NCI-H526 treated with DMSO at 0.1 percent for 48 hours (cell line): ENCODE results near the gene YPEL2.
"Not testable (repeated sequence)": the region's sequence is repeated elsewhere in the genome, so short reads cannot be mapped to it uniquely, and the experiment has no call there.

Experiments used
- DNase-seq: peaks from one replicate; lab custom pipeline; 2025; lab: John Stamatoyannopoulos, UW

The YPEL2 gene

DNA sequence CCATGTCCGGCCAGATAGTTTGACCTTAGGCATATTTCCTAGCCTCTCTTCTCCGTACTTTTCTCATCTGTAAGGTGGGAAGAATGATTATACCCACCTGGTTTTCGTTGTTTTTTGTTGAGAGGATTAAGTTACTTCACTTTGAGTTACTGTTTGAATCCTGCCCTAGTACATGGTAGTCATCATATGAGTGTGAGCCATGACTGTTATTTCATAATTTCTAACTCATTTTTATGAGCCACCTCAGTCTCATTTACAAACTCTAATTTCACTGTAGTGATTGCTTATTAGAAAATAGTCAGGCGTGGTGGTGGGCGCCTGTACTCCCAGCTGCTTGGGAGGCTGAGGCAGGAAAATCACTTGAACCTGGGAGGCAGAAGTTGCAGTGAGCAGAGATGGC is 45.1 kb downstream of the YPEL2 start:
- DNase-seq, result no peak

DNA sequence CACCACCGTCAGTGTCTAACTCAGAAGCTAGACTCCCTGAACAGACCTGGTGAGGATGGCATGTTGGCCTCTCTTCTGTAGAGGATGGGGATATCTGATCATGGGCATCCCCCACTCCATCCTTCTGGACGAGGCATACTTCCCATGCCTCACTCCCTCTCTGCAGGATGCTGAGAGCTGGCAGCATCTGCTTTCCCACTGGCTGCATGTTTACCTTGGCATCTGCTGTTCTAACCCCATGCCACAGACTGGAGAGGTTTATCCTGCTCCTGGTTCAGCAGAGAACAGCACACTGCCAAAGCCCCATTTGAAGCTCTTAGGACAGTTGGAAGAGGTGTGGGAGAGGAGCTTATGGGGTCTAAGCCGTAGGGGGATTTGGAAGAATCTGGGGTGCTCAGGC is 46.0 kb downstream of the YPEL2 start:
- DNase-seq, result no peak

DNA sequence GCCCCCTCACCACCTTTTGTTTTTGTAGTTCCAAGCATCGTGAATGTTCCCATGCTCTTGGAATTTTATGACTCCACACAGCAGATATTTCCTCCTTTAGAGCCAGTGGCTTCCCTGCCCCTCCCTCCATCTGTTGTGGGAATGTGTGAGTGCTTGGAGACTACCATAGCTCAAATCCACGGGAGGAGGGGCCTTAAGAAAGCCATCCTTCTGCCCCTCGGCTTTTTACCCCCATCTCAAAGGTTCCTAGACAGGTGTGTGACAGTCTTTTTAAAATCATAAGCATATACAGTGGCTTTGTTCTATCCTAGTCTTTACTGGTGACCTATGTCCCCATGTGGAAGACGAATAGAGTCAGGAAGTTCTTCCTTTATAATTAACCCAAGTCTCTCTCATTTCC is 47.2 kb downstream of the YPEL2 start:
- DNase-seq, result no peak

DNA sequence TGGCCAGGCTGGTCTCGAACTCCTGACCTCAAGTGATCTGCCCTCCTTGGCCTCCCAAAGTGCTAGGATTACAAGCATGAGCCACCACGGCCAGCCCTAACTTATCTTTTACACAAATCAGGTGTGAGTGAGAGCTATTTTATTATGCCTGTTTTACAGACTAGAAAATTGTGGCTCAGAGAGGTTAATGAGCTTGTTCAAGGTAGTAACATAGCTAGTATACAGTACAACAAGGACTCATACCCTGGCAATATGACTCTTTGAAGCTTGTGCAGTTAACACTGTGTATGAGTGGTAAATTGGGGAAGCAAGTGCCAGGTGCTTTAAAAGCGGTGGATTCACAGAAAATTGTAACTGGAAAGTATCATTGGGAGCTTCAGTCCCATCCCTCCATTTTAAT is 49.0 kb downstream of the YPEL2 start:
- DNase-seq, result no peak

DNA sequence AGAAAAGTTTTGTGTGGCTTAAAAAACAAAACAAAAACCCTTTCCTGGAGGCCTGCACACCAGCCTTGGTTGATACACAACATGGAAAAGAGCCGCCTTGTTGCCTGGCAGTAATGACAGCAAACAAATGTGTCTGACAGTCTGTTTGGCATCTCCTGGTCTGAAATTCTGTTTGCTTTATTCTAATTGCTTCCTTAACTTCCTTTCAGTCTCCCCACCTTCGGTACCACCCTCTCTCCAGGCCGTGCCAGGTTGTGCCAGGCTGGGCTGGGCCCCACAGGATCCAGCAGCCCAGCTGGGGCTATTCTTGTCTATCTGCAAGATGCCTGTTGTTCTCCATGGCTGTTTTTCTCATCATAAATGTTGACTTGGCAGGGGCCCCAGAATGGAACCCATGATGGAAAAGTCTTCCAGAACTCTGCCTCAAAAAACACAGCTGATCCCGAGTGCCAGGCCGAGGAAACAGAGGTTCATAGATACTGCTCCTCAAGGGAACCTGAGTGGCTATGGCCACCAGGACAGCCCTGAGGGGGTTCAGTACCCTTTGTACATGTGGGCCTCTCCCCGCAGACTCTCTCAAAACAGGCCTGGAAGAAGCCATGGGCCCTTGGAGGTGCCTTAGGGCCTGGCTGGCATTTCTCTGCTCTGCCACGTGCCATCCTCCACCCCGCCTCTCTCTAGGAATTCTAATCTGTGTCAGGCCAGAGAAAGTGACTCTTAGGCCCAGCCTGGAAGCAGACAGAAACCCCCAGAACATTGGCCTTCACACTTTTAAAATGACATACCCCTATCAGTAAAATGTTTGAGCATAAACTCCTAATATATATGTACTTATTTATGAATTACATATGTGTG is 50.5 kb downstream of the YPEL2 start:
- DNase-seq, result peak; percentile 60

DNA sequence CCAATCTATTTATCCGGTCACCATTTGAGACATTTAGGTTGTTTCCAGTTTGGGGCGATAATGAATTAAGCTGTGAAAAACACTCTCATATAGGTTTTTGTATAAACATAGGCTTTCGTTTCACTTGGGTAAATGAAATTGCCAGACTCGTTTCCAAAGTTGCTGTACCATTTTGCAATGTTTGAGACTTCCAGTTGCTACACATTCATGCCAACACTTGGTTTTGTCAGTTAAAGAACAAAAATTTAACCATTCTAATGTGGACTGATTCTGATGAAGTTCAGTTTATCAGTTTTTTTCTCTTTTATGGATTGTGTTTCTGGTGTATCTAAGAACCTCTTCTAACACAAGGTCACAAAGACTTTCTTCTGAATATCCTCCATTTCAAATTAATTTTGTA is 52.4 kb downstream of the YPEL2 start:
- no peak for DNase-seq

DNA sequence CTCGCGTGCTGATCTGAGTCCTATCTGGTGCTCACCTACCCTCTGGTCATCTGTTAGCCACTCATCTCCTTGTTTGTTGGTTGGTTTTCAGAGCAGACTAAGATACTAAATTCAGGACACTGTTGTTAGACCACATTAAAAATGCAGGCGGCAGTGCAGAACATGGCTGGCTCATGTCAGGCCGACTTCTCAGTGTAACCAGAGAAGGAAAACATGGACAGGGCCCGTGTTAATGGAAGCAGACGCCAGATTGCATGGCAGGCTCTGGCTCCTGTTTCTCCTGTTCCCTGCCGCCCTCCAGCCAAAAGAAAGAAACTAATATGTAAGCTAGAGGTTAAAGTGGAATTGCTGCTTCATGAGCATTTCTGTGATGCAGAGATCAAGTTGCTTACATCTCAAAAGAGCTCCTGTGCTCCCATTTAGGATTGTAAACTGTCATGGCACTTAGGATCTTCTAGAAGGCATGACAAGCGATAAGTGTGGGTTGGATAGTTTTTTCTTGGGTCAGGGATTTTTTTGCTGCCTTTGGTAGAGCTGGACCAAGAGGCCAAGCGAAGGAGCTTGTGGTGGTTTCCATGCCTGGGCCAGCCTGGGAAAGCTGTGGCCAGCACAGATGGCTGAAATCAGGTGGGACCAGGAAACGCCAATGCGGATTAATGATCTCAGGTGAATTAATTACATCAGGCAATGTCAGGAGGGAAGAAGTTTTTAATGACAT is 56.1 kb downstream of the YPEL2 start:
- DNase-seq, result peak; percentile 12

DNA sequence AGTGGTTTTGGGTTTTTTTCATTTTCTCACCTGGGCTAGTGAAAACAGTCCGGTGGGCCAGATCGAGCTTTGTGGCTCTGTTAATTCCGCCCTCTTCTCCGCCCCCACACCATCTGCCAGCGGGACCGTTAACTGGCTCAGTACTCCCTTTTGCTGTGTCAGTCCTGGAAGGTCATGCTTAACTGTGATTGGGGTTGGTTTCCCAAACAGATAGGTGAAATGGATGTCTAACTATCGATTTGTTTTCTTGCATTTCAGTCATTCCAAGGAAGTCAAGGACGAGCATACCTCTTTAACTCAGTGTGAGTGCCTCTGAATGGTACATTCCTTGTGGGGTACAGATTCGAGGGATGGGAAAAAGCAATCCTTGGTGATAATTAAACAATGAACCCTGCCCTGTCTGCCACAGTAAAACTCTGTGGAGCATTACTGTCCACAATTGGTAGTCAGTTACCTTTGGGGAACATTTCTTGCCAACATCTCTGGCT is 56.7 kb downstream of the YPEL2 start:
- DNase-seq, result no peak

DNA sequence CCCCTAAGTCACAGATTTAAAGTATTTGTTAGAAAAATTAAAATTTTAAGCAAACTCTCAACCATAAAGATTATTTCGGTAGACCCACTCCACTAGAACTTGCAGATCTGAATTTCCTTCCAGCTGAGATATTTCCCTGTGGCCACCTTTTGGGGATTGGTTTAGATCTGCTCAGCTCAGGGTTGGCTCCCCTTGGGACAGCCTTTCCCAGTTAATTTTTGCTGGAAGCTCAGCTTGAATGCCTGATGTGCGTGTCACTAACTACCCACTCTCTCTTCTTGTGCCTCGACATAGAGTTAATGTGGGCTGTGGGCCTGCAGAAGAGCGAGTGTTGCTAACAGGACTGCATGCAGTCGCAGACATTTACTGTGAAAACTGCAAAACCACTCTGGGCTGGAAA is 57.6 kb downstream of the YPEL2 start:
- DNase-seq, result no peak

DNA sequence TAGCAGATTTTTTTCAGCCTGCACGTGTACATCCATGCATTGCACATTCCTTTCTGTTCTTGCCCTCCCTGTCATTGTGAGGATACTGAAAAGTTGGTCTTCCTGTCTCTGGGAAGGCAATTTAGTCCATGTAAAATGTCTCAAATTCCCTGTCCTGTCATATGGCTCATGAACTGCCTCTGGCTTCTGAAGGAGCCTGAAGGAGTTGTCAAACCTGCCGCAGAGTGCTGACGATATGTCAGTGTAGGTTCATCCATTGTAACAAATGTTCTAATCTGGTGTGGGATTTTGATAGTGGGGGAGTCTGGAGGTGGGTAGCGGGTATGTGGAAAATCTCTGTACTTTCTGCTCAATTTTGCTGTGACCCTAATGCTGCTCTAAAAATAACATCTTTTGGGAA is 59.6 kb downstream of the YPEL2 start:
- no peak for DNase-seq

DNA sequence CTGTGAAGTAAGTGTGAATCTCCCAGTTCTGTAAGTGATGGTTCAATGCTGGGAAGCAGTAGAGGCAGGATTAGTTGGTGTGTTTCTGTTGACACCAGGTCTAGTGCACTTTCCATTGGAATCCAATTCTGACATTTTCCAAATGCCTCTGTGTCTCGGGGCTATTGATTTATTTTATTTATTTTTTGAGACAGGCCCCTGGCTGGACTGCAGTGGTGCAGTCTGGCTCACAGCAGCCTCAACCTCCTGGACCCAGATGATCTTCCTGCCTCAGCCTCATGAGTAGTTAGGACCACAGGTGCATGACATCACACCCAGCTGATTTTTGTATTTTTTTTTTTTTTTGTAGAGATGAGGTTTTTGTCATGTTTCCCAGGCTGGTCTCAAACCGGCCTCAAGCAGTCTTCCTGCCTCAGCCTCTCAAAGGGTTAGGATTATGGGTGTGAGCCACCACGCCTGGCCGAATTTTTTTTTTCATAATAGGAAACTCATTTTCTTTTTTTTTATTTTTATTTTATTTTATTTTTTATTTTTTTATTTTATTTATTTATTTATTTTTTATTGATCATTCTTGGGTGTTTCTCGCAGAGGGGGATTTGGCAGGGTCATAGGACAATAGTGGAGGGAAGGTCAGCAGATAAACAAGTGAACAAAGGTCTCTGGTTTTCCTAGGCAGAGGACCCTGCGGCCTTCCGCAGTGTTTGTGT is 61.7 kb downstream of the YPEL2 start:
- DNase-seq, result no peak

DNA sequence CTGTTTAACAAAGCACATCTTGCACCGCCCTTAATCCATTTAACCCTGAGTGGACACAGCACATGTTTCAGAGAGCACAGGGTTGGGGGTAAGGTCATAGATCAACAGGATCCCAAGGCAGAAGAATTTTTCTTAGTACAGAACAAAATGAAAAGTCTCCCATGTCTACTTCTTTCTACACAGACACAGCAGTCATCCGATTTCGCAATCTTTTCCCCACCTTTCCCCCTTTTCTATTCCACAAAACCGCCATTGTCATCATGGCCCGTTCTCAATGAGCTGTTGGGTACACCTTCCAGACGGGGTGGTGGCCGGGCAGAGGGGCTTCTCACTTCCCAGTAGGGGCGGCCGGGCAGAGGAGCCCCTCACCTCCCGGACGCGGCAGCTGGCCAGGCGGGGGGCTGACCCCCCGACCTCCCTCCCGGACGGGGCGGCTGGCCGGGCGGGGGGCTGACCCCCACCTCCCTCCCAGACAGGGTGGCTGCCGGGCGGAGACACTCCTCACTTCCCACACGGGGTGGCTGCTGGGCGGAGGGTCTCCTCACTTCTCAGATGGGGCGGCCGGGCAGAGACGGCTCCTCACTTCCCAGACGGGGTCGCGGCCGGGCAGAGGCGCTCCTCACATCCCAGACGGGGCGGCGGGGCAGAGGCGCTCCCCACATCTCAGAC is 62.4 kb downstream of the YPEL2 start:
- DNase-seq, result not testable (repeated sequence)

DNA sequence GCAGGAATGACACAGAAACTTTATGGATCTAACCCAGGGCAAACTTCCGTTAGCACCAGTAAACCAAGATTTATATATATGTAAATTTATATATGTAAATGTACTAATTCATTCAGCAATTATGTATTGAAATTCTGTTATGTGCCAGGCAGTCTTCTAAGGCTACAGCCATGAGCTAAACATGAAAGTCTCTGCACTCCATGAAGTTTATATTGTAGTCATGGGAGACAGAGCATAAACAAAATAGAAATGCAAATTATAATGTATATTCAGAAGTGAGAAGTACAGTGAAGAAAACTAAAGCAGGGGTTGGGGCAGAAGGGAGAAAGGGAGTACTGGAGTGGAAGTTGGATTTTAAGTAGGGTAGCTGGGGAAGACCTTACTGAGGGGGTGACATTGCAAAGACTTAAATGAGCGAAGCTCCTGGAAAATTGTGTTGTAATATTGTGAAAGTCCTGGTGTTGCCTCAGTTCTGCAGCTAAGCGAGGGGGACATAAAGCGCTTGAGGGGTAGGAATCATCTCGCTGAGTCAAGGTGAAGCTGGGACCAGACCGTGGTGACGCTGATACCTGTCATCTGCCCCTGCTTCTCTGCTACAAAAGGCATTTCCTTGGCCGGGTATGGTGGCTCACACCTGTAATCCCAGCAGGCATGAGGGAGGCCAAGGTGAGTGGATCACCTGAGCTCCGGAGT is 64.8 kb downstream of the YPEL2 start:
- DNase-seq, result peak; percentile 96

DNA sequence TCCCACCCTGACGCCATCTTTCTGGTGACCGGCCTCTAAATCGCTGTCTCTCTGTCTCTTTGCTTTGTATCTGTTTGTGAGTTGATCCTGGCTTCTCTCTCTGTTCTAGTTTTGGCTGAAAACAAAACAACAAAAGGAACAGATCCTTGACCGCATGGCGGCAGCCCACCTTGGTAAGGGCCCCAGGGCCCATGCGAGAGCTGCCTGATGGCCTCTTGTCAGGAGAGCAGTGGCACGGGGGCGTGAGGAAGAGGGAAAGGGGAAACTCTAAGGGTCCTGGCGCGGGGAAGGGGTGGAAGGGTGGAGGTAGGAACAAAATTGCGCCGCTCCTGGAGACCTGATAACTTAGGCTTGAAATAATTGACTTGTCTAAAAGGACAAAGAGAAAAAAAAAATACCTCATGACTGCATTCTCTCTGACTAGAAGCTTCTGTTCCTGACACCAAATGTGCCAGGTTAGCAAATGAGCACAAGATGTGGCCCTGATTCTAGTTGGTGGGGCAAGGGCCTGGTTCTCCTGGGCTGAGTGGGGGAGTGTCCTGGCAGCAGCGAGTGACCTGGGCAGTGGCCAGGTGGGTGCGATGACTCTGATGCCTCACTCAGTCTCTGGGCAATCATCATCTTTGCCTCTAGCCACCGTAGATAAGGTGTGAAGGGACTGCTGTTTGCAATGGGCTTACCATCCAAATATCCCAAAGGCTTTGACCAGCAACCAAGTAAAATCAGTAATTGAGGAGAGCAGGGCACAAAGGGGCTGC is 66.0 kb downstream of the YPEL2 start:
- no peak for DNase-seq

DNA sequence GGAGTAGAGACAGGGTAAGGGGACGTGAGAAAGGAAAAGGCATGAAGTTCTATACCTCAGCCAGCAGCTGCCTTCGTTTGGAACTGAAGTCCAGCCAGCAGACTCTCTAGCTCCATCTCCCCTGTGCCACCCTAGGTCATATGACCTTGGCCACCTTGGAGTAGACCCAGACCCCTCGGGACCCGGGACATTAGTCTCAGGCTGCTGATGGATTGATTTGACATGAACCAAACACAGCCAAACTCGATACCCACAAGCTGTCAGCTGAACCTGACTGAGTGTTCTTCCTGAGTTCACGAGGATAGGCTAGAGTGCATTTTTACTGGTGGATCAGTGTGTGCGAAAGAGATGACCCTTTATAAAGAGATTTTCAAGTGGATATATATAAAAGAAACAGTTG is 68.5 kb downstream of the YPEL2 start:
- no peak for DNase-seq

DNA sequence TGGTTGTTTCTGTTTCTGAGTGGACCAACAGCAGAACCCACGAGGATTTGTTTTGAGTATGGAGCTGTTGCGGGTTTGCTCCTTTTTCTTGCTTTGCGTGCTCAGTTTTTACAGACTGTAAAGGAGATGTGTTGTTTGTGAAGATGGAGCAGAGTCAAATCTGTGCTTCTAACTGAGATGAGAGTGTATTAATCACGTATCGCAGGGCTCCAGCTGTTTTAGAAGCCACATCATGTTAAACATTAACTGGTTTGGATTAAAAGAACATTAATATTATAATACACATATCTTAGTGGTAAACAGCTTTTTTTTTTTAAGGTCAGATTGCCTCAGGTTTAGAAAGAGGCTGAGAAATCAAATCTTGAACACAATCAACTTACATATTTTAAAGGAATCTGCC is 69.4 kb downstream of the YPEL2 start:
- DNase-seq, result no peak

DNA sequence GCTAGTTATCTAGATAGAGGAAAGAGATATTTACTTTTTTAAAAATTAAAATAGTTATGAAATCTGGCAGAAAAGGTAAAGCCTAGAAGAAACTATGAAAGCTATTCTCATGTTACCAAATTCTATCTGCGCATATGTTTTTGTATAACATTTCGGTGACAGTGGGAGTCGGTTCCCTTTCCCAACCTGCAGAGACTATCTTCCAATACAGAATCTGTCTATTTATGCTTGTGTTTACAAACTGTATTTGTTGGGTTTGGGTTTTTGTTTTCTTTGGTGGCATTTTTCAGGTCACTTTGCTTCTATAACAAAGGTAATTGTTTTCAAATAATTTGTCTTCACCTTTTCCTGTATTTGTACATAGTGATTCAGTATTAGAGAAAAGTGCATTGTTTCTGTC is 69.8 kb downstream of the YPEL2 start:
- DNase-seq, result no peak

DNA sequence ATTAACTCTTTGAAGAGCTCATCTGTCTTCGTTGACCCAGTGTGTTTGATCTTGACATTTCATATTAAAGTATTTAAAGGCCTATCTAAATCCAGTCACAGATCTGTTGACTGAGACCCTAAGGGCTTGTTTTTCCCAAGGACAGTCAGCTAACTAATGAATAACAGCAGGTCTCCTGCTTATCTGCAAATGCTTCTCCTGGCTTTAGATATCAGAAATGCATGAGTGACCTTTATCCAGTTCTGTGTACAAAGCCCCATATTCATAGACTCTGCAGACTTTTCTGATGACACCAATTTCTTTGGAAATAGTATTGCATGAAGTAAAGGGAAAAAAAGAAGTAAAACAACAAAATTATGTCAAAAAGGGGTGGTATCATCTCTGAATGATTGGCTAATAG is 70.3 kb downstream of the YPEL2 start:
- peak; percentile 65 for DNase-seq

DNA sequence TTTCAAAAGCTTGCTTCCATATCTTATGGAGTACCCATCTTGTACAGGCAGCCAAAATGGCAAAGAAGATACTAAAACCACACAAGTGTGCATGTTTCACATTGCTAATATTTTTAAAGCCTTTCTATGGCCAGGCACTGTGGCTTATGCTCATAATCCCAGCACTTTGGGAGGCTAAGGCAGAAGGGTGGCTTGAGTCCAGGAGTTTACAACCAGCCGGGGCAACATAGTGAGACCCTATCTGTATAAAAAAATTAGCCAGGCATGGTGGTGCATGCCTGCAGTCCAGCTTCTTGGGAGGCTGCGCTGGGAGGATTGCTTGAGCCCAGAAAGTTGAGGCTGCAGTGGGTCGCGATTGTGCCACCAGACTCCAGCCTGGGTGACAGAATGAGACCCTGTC is 71.3 kb downstream of the YPEL2 start:
- no peak for DNase-seq

DNA sequence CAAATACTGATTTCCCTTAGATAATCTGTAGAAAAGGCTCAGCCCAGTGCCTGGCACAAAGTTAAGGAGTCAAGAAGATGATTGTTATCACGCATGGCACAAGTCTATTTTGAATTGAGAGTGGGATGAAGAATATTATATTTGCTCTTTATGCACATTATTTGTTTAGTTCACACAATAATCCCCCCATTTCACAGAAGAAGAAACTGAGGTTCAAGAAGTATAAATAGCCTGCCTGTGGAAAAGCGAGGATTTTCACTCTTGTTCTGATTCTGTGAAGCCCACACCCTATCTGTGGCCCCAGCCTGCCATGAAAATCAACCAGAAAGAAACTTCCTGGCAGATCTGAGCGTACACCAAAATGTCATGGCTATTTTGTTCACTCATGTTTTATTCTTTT is 73.0 kb downstream of the YPEL2 start:
- DNase-seq, result no peak
